HL-60/S4 treated with phorbol 12-myristate 13-acetate at 8.2 ng/mL for 4 days and 3 days (cell line): ENCODE measurements around the gene PAX9.

Source experiments
- in situ Hi-C: fragments of 300-500 bp; cut with MboI; formaldehyde crosslinking; loops from 2 replicates; pipeline ENCODE4 v1.15.0; 2022; ENCODE audit warnings: low sequenced_read_pairs

PAX9 gene

DNA sequence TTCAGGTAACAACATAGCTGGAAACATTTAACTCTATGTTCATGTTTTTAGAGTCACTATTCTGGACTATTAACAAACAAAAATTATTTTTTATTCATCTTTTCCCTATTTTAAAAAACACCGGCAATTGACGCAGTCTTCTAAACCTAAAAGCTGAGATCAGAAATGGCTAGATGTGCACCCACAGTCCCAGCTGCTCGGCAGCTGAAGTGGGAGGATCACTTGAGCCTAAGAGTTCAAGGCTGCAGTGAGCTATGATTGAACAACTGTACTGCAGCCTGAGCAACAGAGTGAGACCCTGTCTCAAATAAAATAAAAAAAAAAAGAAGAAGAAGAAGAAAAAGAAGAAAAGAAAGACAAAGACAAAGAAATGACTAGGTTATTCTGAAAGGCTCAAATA lies 64.5 kb downstream of the PAX9 start:
- in situ Hi-C loops = no loop called here
